ENCODE data around the gene FBF1.
A peak's percentile ranks its signal among the peaks of the same experiment; 100 is the strongest.

The FBF1 gene

DNA sequence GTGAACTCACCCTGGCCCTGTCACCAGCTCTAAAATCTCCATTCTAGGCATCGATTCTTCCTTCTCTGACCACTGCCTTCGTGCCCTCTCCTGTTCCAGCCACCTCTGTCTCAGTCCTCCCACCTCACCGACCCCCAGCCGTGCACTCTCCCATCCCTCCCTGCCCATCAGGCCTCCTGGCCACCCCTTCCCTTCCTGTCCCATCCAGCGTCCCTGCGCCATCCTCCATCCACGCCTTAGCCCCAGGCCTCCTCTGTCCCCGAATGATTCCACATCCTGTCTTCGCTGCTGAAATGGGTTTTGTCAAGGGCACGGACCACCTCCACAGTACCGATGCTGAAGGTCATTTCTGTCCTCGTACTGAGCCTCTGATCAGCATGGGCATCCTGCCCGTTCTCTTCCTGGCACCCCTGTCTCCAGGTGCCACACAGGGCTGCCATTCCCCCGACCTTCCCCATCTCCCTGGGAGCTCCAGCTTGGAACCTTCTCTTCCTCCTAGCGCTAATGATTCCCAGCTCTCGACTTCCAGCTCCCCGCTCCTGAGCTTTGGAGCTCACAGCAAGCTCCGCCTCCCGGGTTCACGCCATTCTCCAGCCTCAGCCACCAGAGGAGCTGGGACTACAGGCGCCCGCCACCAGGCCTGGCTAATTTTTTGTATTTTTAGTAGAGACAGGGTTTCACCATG, 46.7 kb downstream of the FBF1 start:
- TF ChIP-seq, protein P1, sequence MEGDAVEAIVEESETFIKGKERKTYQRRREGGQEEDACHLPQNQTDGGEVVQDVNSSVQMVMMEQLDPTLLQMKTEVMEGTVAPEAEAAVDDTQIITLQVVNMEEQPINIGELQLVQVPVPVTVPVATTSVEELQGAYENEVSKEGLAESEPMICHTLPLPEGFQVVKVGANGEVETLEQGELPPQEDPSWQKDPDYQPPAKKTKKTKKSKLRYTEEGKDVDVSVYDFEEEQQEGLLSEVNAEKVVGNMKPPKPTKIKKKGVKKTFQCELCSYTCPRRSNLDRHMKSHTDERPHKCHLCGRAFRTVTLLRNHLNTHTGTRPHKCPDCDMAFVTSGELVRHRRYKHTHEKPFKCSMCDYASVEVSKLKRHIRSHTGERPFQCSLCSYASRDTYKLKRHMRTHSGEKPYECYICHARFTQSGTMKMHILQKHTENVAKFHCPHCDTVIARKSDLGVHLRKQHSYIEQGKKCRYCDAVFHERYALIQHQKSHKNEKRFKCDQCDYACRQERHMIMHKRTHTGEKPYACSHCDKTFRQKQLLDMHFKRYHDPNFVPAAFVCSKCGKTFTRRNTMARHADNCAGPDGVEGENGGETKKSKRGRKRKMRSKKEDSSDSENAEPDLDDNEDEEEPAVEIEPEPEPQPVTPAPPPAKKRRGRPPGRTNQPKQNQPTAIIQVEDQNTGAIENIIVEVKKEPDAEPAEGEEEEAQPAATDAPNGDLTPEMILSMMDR (IDR thresholded peaks at IDR 0.05; ENCODE audit: low read depth, low read length) = no peak
- peaks cover 42% of the 10 kb centered on the region for H3K36me3 ChIP-seq
- no peak overlapping the region for H3K4me3 ChIP-seq (ENCODE audit: low read depth, low read length)
- H3K9me3 ChIP-seq (ENCODE audit: severe bottlenecking) = no peaks in the 10 kb centered on the region
- H3K27ac ChIP-seq = peak overlapping the region; percentile 95
- peak; percentile 63 for DNase-seq
- H3K27me3 ChIP-seq (ENCODE audit: insufficient read depth, low read depth, severe bottlenecking) = no peaks in the 10 kb centered on the region

GRCh38 chr17:75893305-75894048, 47.4 kb downstream of the FBF1 start:
- H3K9me3 ChIP-seq (ENCODE audit: severe bottlenecking) = no peaks in the 10 kb centered on the region
- peaks cover 36% of the 10 kb centered on the region for H3K36me3 ChIP-seq
- DNase-seq = no peak
- TF ChIP-seq, protein P1 (IDR thresholded peaks at IDR 0.05; ENCODE audit: low read depth, low read length) = no peak
- H3K27me3 ChIP-seq (ENCODE audit: insufficient read depth, low read depth, severe bottlenecking) = no peaks in the 10 kb centered on the region
- H3K27ac ChIP-seq = peak overlapping the region; percentile 95
- no peak overlapping the region for H3K4me3 ChIP-seq (ENCODE audit: low read depth, low read length)

DNA sequence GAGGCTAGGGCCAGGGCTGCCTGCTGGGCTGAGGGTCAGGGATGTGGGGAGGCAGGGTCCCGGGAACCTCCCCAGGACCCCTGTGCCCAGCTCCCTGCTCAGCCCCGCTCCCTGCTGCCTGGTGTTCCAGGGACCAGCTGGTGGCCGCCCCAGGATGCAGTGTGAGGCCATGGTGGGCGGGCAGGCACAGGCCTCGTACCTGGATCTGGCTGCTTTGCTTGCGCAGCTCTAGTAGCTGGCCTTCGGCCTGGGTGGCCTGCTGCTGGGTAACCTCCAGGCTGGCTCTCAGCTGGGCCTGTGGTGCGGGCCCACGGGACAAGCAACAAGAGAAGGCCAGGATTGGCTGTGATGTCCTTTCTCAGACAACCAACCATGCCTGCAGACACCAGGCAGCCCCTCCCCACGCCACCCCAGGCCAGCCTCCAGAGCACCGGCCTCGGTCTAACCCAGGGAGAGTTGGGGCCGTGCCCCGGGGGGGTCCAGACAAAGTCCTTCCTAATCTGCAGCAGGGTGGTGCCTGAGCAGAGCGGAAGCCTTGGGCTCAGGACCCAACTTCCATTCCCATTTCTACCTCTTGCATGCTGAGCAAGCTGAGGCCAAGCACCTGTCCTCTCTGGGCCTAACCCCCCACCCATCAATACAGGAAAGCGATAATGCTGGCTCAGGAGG, 48.2 kb downstream of the FBF1 start:
- Histone ChIP-seq H3K27ac (peak overlapping the region; percentile 95), H3K9me3 (ENCODE audit: severe bottlenecking) (no peaks in the 10 kb centered on the region), H3K4me3 (ENCODE audit: low read depth, low read length) (no peak overlapping the region), H3K27me3 (ENCODE audit: insufficient read depth, low read depth, severe bottlenecking) (no peaks in the 10 kb centered on the region), H3K36me3 (peaks cover 28% of the 10 kb centered on the region)
- TF ChIP-seq, protein P1 (IDR thresholded peaks at IDR 0.05; ENCODE audit: low read depth, low read length) = no peak
- DNase-seq = peak; percentile 69

- Histone ChIP-seq H3K4me3 (ENCODE audit: low read depth, low read length) (no peak overlapping the region), H3K27ac (peak overlapping the region; percentile 95), H3K27me3 (ENCODE audit: insufficient read depth, low read depth, severe bottlenecking) (no peaks in the 10 kb centered on the region), H3K9me3 (ENCODE audit: severe bottlenecking) (no peaks in the 10 kb centered on the region), H3K36me3 (peaks cover 23% of the 10 kb centered on the region)
- peak; percentile 50 for DNase-seq
- TF ChIP-seq, protein P1 (IDR thresholded peaks at IDR 0.05; ENCODE audit: low read depth, low read length) = 0 out of 2 replicates have a peak, but pooled peaks have one; percentile 26
Observed at GRCh38 chr17:75891605-75892555, 49.0 kb downstream of the FBF1 start.

DNA sequence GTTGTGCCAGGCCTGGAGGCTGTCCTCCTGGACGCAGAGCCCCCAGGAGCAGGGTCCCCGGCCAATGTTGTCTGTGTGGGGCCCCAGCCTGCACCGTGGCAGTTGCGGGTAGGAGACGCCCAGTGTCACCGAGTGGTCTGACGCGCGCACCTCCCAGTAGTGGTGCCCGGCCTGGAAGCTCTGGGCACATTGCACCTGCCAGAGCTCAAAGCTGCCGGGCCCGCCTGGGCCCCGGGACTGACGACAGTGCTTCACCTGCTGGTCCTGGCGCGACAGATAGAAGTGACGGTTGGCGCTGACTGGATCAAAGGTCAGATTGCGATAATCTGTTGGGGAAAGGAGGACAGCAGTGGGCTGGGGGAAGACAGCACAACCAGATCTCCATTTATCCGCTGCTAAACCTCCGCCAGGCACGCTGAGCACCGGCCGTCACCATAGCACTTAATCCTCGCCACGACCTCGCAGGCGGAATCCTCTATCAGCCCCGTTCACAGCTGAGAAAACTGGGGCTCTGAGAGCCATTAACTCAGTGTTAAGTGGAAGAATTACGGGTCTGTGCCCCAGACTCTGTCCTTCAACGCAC, 49.7 kb downstream of the FBF1 start:
- Histone ChIP-seq H3K4me3 (ENCODE audit: low read depth, low read length) (no peak overlapping the region), H3K27ac (peak overlapping the region; percentile 95), H3K9me3 (ENCODE audit: severe bottlenecking) (no peaks in the 10 kb centered on the region), H3K27me3 (ENCODE audit: insufficient read depth, low read depth, severe bottlenecking) (no peaks in the 10 kb centered on the region), H3K36me3 (peaks cover 23% of the 10 kb centered on the region)
- TF ChIP-seq, protein P1 (IDR thresholded peaks at IDR 0.05; ENCODE audit: low read depth, low read length) = no peak
- peak; percentile 94 for DNase-seq

All from WERI-Rb-1 (cell line).